AG09319 (cell line): ENCODE measurements around the gene SV2B.

ENCODE experiments used
- DNase-seq: peaks from one replicate; pipeline ENCODE4 v3.0.0-alpha.2; 2010; ENCODE audit warnings: low read depth; ENCODE audit errors: extremely low read depth
- TF ChIP-seq, protein P1 (sequence below): IDR thresholded peaks from 2 replicates; pipeline ENCODE4 v1.5.1; 2011; ENCODE audit warnings: low read depth, mild to moderate bottlenecking, inconsistent platforms, low read length, moderate library complexity

The SV2B gene

GRCh38 chr15:91228890-91229289 lies 128.8 kb downstream of the SV2B start:
- no peak for DNase-seq
- TF ChIP-seq, protein P1, sequence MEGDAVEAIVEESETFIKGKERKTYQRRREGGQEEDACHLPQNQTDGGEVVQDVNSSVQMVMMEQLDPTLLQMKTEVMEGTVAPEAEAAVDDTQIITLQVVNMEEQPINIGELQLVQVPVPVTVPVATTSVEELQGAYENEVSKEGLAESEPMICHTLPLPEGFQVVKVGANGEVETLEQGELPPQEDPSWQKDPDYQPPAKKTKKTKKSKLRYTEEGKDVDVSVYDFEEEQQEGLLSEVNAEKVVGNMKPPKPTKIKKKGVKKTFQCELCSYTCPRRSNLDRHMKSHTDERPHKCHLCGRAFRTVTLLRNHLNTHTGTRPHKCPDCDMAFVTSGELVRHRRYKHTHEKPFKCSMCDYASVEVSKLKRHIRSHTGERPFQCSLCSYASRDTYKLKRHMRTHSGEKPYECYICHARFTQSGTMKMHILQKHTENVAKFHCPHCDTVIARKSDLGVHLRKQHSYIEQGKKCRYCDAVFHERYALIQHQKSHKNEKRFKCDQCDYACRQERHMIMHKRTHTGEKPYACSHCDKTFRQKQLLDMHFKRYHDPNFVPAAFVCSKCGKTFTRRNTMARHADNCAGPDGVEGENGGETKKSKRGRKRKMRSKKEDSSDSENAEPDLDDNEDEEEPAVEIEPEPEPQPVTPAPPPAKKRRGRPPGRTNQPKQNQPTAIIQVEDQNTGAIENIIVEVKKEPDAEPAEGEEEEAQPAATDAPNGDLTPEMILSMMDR = no peak

- no peak for DNase-seq
- TF ChIP-seq, protein P1 = no peak
Measured at GRCh38 chr15:91231703-91232102, 131.6 kb downstream of the SV2B start.

- TF ChIP-seq, protein P1 = no peak
- no peak for DNase-seq
Measured at GRCh38 chr15:91234759-91235158, 134.7 kb downstream of the SV2B start.

DNA sequence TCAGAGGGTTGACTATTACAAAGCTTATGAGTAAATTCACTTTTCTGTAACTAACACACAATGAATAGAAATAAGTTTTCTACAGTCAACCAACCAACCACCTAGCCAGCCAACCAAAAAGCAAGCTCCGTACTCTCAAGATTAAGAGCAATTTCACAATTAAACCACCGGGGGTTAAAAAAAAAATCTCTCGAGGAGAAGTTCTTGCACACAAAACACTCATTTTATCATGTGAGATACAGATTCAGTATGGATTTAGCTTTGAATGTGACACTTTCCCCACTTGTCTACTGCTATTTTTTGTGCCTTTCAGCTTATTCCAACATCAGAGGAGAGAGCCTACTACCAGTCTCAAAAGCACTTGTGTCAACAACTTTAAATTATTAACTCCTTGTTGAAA lies 135.3 kb downstream of the SV2B start:
- TF ChIP-seq, protein P1 = no peak
- no peak for DNase-seq

DNA sequence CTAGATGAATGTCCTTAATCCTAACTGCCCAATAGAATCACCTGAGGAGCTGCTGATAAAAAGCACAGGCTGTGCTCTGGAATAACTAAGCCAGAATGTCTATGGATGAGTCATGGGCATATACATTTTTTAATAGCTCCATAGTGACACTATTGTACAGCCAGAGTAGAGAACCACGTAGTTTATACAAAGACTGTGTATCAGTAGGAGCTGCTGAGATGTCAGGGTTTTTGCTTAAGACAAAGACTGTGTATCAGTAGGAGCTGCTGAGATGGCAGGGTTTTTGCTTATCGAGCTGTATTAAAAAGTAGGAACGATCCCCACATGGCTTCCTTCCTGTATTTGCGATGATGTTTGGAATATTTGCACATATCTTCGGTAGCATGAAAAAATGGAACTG lies 137.4 kb downstream of the SV2B start:
- no peak for DNase-seq
- TF ChIP-seq, protein P1 = no peak

- TF ChIP-seq, protein P1 = no peak
- no peak for DNase-seq
Measured at GRCh38 chr15:91238644-91239425, 138.8 kb downstream of the SV2B start.

DNA sequence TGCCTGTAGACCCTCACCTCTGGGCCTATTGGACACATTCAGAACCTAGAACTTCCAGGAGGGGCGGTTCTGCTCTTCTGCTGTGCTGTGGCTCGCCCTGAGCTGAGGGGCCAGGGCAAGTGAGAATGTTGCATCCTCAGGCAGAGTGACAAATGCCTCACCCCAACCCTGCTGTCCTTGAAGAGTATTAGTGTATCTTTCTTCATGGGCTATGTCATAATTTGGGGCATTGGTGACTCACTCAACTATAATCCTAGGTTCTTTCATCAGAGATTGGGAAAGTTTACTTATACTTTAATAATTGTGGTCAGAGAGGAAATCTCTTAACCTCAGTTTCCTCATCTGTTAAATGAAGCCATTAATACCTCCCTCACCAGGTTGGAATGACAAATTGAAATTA lies 143.8 kb downstream of the SV2B start:
- DNase-seq = no peak
- TF ChIP-seq, protein P1 = no peak
